GM18508 (cell line): ENCODE results near the gene FANCE.
"Not testable (repeated sequence)": the region's sequence is repeated elsewhere in the genome, so short reads cannot be mapped to it uniquely, and the experiment has no call there.

Source experiments
- ATAC-seq: cut with Tn5 transposase; IDR thresholded peaks from one replicate; pipeline ENCODE4 v1.9.1; 2021; ENCODE audit warnings: moderate number of reproducible peaks; ENCODE audit not compliant: insufficient read depth, unreplicated experiment

The FANCE gene

GRCh38 chr6:35496036-35496840 lies 44.1 kb downstream of the FANCE start:
- no peak for ATAC-seq

GRCh38 chr6:35496841-35497570 lies 44.9 kb downstream of the FANCE start, which contains the start of gene TEAD3:
Gene TEAD3 (minus strand): TSS chr6:35497079.
- no peak for ATAC-seq

DNA sequence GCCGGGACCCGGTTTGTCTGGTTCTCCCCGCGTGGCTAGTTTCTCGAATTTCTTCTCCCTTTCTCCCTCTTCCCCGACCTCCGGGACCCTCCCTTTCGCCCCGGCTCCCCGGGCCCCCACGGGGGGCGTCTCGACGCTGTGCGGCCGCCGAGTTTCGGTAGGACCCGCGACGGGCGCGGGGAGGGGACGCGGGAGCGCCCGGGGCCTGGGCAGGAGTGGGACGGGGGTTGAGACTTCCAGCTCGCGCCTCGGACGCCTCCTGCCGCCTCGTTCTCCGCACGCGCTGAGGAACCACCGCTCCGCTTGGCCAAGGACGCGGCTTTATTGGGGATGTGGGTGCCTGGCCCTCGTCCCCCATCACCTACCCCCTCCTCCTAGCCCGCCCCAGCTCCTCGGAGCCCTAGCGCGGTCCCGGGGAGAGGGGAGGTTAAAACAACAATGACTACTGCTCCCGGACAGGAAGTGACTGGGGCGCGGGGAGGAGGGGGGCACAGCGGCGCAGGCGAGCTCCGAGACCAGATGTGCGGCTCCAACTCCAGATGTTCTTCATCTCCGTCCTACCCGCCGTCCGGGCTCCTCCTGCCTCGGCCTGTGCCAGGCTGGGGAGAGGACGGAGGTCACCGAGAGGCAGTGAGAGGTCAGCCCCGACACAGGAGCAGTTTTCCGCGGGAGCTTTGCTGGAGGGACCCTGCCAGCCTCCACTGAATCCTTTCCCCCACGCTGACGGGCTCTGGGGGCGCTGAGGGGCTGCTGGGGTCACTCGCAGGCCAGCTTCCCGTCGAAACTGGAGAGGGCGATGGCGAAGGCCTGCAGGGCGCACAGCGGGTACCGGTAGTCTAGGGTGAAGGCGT lies 45.7 kb downstream of the FANCE start:
- no peak for ATAC-seq

- no peak for ATAC-seq
These were observed 46.4 kb downstream of the FANCE start for GRCh38 chr6:35498422-35499067.

DNA sequence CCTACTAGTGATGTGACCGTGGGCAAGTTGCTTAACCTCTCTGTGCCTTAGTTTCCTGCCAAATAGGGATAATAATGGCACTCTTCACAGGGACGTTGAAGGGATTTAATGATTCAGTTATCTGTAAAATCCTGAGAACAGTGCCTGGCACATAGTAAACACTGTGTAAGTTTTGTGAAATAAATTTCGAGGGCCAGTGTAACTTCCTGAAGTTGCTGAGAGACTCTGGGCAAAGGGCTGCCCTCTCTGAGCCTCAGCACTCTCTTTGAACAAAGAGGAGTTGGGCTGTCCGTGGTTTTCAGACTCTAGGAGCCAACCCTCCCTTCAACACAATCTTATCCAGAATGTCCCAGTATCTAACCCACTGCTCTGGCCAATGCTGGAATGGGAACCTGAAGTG lies 47.2 kb downstream of the FANCE start:
- ATAC-seq = no peak

GRCh38 chr6:35500782-35501181 lies 48.6 kb downstream of the FANCE start:
- ATAC-seq = no peak

- ATAC-seq = no peak
These were observed 49.6 kb downstream of the FANCE start for GRCh38 chr6:35501784-35502183.

GRCh38 chr6:35503534-35503933 lies 51.4 kb downstream of the FANCE start:
- ATAC-seq = no peak

- no peak for ATAC-seq
These were observed 53.9 kb downstream of the FANCE start for GRCh38 chr6:35505999-35506412.

GRCh38 chr6:35506536-35506935 lies 54.4 kb downstream of the FANCE start:
- no peak for ATAC-seq

DNA sequence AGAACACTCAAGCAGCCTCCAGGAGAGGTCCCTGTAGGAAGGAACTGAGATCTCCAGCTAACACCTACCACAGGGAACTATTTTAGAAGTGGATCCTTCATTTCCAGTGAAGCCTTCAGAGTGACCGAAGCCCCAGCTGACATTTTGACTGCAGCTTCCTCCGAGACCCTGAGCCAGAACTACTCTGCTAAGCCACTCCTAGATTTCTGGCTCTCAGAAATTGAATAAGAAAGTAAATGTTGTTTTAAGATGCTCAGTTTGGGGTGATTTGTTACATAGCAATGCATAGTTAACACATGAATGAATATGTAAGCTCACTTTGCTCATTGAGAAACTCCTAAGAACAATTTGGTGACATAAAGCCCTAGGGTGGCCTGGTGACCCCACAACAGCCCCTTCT lies 55.1 kb downstream of the FANCE start:
- ATAC-seq = no peak

DNA sequence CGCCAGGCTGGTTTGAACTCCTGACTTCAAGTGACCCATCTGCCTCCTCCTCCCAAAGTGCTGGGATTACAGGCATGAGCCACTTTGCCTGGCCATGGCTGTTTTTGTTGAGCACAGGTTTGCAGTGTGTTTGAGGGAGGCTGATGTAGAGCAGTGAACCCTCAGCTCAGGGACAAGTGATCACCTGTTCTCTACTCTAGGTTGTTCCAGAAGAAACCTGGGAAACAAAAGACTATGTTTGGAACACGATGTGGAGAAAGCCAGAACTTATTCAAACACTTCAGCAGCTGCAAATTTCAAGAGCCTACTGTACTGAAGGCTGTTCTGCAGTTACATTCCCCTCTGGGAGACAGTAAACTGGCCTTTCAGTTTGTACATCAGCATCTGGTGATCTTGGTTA lies 55.9 kb downstream of the FANCE start:
- no peak for ATAC-seq

DNA sequence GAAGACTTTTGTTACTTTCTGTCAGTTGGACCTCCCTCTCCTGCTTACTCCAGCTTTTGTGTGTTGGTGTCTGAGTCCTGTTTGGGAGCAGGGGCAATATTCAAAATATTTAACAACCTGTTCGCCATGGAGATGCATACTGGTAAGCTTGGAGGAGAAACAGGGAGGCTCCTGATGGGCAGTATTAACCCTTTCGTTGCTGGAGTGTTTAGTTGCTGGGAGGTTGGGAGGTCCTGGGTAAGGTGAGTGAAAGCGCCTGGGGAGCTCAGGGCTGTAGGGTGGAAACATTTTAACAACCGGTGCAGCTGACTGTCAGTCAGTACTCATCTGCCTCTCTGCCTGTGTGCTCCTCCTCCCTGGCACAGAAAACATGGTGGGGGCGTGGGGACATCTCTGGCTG lies 56.4 kb downstream of the FANCE start:
- no peak for ATAC-seq

- no peak for ATAC-seq
These were observed 58.9 kb downstream of the FANCE start for GRCh38 chr6:35510916-35511561.

GRCh38 chr6:35511562-35511941 lies 59.4 kb downstream of the FANCE start:
- ATAC-seq = no peak

- no peak for ATAC-seq
These were observed 59.9 kb downstream of the FANCE start for GRCh38 chr6:35512006-35512405.

- no peak for ATAC-seq
These were observed 60.6 kb downstream of the FANCE start, which contains the start of gene TULP1 for GRCh38 chr6:35512740-35513139. Gene TULP1 (minus strand): TSS chr6:35512896. CDS start chr6:35512858, 38 bp downstream.

DNA sequence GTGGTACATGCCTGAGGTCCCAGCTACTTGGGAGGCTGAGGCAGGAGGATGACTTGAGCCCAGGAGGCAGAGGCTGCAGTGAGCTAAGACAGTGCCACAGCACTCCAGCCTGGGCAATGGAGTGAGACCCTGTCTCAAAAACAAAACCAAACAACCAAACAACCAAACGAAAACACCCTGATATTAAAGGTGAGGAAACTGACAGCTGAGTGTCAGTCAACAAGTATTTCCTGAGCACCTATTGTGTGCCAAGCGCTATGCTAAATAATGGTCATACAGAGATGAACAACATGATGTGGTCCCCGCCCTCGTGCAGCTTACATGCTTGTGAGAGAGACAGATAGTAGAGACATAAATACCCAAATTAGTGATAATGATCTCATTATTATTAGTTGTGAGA lies 62.4 kb downstream of the FANCE start:
- no peak for ATAC-seq

GRCh38 chr6:35515939-35516338 lies 63.8 kb downstream of the FANCE start:
- not testable (repeated sequence) for ATAC-seq
